ENCODE results near the gene TAF4B. TPM values are rescaled to one million over a fixed set of nuclear protein-coding genes. Genes with fewer than 3 reads are reported as not detected.
"Not testable (repeated sequence)": the region's sequence is repeated elsewhere in the genome, so short reads cannot be mapped to it uniquely, and the experiment has no call there.

The TAF4B gene
- total RNA-seq, 1 donor from 2014 or later, result 3.7 TPM

- Histone ChIP-seq H3K9ac (ENCODE audit: low read depth in 1 of 3, low read length in 3 of 3) (no peak overlapping the region), H3K9me3 (ENCODE audit: control insufficient read depth in 3 of 3, low read length in 3 of 3) (no peaks in the 10 kb centered on the region), H3K36me3 (ENCODE audit: control insufficient read depth in 3 of 3, insufficient read depth in 3 of 3, low read length in 3 of 3) (peaks cover 0 to 2% (median 0%) of the 10 kb centered on the region in 3 donors), H3K4me3 (ENCODE audit: low read length in 3 of 3) (no peak overlapping the region), H3K27ac (ENCODE audit: low read depth, low read length) (no peak overlapping the region), H3K27me3 (ENCODE audit: control insufficient read depth in 3 of 3, insufficient read depth in 3 of 3, low read length in 3 of 3) (no peaks in the 10 kb centered on the region), H3K4me1 (ENCODE audit: control insufficient read depth in 3 of 3, insufficient read depth in 3 of 3, low read length in 3 of 3) (no peaks in the 10 kb centered on the region)
Measured at GRCh38 chr18:26298107-26298506, 71.9 kb downstream of the TAF4B start.

DNA sequence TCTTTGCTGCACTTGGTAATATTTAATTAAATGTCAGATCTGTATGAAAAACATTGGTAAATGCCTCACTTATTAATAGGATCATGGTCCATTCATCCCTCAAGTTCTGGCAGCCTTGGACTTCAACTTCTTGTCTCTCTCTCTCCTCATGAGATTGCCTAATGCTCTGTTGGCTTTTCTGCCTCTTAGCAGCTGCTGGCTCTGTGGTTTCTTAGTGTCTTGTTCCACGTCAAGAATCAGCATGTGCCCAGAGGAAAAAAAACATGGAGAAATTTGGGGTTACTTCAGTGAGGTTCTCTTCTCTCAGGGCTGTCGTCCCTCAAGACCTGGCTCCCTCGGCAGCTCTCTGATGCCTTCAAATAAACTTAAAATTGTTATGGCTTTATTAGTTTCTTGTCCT lies 75.4 kb downstream of the TAF4B start:
- Histone ChIP-seq H3K36me3 (ENCODE audit: control insufficient read depth in 3 of 3, insufficient read depth in 3 of 3, low read length in 3 of 3) (no peaks in the 10 kb centered on the region), H3K27ac (ENCODE audit: low read depth, low read length) (no peak overlapping the region), H3K4me3 (ENCODE audit: low read length in 3 of 3) (no peak overlapping the region), H3K27me3 (ENCODE audit: control insufficient read depth in 3 of 3, insufficient read depth in 3 of 3, low read length in 3 of 3) (no peaks in the 10 kb centered on the region), H3K9me3 (ENCODE audit: control insufficient read depth in 3 of 3, low read length in 3 of 3) (no peaks in the 10 kb centered on the region), H3K9ac (ENCODE audit: low read depth in 1 of 3, low read length in 3 of 3) (no peak overlapping the region), H3K4me1 (ENCODE audit: control insufficient read depth in 3 of 3, insufficient read depth in 3 of 3, low read length in 3 of 3) (no peaks in the 10 kb centered on the region)

DNA sequence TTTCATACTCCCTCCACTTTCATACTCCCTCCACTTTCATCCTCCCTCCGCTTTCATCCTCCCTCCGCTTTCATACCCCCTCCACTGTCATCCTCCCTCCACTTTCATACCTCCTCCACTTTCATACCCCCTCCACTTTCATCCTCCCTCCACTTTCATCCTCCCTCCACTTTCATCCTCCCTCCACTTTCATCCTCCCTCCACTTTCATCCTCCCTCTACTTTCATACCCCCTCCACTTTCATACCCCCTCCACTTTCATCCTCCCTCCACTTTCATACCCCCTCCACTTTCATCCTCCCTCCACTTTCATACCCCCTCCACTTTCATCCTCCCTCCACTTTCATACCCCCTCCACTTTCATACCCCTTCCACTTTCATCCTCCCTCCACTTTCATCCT lies 77.0 kb downstream of the TAF4B start:
- not testable (repeated sequence) for H3K4me1 ChIP-seq (ENCODE audit: control insufficient read depth in 3 of 3, insufficient read depth in 3 of 3, low read length in 3 of 3); H3K27me3 ChIP-seq (ENCODE audit: control insufficient read depth in 3 of 3, insufficient read depth in 3 of 3, low read length in 3 of 3); H3K9me3 ChIP-seq (ENCODE audit: control insufficient read depth in 3 of 3, low read length in 3 of 3); H3K27ac ChIP-seq (ENCODE audit: low read depth, low read length); H3K36me3 ChIP-seq (ENCODE audit: control insufficient read depth in 3 of 3, insufficient read depth in 3 of 3, low read length in 3 of 3); H3K4me3 ChIP-seq (ENCODE audit: low read length in 3 of 3); H3K9ac ChIP-seq (ENCODE audit: low read depth in 1 of 3, low read length in 3 of 3)

DNA sequence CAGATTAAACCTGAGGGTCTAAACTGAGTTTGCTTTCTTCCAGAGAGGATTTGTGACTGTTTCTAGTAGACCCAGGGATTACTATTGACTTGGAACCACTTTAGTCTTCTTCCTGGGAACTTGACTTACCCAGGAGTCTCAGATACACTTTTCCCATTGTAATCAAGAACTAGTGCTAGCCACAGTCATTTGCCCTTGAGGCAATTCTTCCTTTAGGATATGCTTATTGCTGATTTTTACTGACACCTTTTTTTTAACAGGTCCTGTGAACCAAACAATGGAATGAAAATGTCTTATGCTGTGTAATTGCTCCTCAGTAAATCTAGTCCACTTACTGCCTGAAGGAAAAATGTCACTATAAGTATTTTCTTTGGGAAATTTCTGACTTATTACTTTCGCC lies 78.3 kb downstream of the TAF4B start:
- no peak overlapping the region for H3K4me3 ChIP-seq (ENCODE audit: low read length in 3 of 3)
- no peaks in the 10 kb centered on the region for H3K27me3 ChIP-seq (ENCODE audit: control insufficient read depth in 3 of 3, insufficient read depth in 3 of 3, low read length in 3 of 3)
- no peak overlapping the region for H3K9ac ChIP-seq (ENCODE audit: low read depth in 1 of 3, low read length in 3 of 3)
- no peaks in the 10 kb centered on the region for H3K4me1 ChIP-seq (ENCODE audit: control insufficient read depth in 3 of 3, insufficient read depth in 3 of 3, low read length in 3 of 3)
- H3K9me3 ChIP-seq (ENCODE audit: control insufficient read depth in 3 of 3, low read length in 3 of 3), result no peaks in the 10 kb centered on the region
- no peaks in the 10 kb centered on the region for H3K36me3 ChIP-seq (ENCODE audit: control insufficient read depth in 3 of 3, insufficient read depth in 3 of 3, low read length in 3 of 3)
- H3K27ac ChIP-seq (ENCODE audit: low read depth, low read length), result no peak overlapping the region

DNA sequence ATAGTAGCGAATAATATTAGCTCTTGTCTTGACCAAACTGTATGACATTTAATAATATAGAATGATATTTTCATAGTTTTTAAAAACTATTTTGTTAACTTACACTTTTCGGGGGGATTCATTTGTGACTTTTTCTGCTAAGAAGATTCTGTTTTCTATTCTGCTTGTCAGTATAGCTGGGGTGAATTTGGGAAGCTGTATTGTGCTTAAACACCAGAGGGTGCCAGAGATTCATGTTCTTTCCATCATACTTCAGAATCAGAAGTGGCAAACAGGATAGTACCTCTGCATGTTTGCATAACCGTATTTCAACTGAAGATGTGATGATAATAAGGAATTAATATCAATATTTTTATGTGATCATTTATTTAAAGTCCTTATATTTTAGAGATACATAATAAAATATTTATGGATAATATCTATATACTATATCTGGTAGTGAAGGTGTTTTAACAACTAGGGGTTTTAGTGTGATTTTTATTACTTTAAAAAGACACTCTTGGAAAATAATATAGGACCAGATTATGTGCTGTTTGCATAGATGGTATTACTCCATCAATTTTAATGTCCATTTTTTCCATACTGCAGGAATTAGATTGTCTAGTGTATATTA lies 81.0 kb downstream of the TAF4B start:
- Histone ChIP-seq H3K4me3 (ENCODE audit: low read length in 3 of 3) (no peak overlapping the region), H3K27me3 (ENCODE audit: control insufficient read depth in 3 of 3, insufficient read depth in 3 of 3, low read length in 3 of 3) (no peaks in the 10 kb centered on the region), H3K36me3 (ENCODE audit: control insufficient read depth in 3 of 3, insufficient read depth in 3 of 3, low read length in 3 of 3) (no peaks in the 10 kb centered on the region), H3K4me1 (ENCODE audit: control insufficient read depth in 3 of 3, insufficient read depth in 3 of 3, low read length in 3 of 3) (no peaks in the 10 kb centered on the region), H3K9me3 (ENCODE audit: control insufficient read depth in 3 of 3, low read length in 3 of 3) (no peaks in the 10 kb centered on the region), H3K9ac (ENCODE audit: low read depth in 1 of 3, low read length in 3 of 3) (no peak overlapping the region), H3K27ac (ENCODE audit: low read depth, low read length) (no peak overlapping the region)

- no peak overlapping the region for H3K4me3 ChIP-seq (ENCODE audit: low read length in 3 of 3)
Measured at GRCh38 chr18:26309281-26309680, 83.0 kb downstream of the TAF4B start.

DNA sequence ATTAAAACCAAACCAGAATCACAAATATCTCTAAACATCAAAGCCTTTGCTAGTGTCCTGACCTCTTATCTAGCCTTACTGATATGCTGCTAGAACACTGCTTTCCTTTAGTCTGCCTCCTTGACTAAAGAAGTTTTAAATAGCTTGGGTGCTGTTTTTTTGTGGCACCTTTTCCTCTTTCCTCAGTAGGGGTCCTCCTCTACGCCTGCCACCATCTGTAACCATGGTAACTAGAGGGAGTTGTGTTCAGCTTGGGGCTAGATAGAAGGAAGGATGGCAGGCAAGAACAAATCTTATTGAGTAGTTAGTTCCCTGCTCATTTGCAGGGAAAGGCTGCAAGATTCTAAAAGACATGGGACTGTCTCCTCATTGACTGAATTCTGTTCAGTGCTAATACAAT lies 86.0 kb downstream of the TAF4B start:
- Histone ChIP-seq H3K27ac (ENCODE audit: low read depth, low read length) (no peak overlapping the region), H3K27me3 (ENCODE audit: control insufficient read depth in 3 of 3, insufficient read depth in 3 of 3, low read length in 3 of 3) (no peaks in the 10 kb centered on the region), H3K9ac (ENCODE audit: low read depth in 1 of 3, low read length in 3 of 3) (no peak overlapping the region), H3K9me3 (ENCODE audit: control insufficient read depth in 3 of 3, low read length in 3 of 3) (no peaks in the 10 kb centered on the region), H3K4me1 (ENCODE audit: control insufficient read depth in 3 of 3, insufficient read depth in 3 of 3, low read length in 3 of 3) (no peaks in the 10 kb centered on the region), H3K36me3 (ENCODE audit: control insufficient read depth in 3 of 3, insufficient read depth in 3 of 3, low read length in 3 of 3) (no peaks in the 10 kb centered on the region), H3K4me3 (ENCODE audit: low read length in 3 of 3) (no peak overlapping the region)

More at GRCh38 chr18:26309281-26309680, 83.0 kb downstream of the TAF4B start:
- no peaks in the 10 kb centered on the region for H3K4me1 ChIP-seq (ENCODE audit: control insufficient read depth in 3 of 3, insufficient read depth in 3 of 3, low read length in 3 of 3)
- H3K36me3 ChIP-seq (ENCODE audit: control insufficient read depth in 3 of 3, insufficient read depth in 3 of 3, low read length in 3 of 3), result no peaks in the 10 kb centered on the region
- no peaks in the 10 kb centered on the region for H3K27me3 ChIP-seq (ENCODE audit: control insufficient read depth in 3 of 3, insufficient read depth in 3 of 3, low read length in 3 of 3)
- no peaks in the 10 kb centered on the region for H3K9me3 ChIP-seq (ENCODE audit: control insufficient read depth in 3 of 3, low read length in 3 of 3)
- no peak overlapping the region for H3K27ac ChIP-seq (ENCODE audit: low read depth, low read length)
- H3K9ac ChIP-seq (ENCODE audit: low read depth in 1 of 3, low read length in 3 of 3), result no peak overlapping the region

DNA sequence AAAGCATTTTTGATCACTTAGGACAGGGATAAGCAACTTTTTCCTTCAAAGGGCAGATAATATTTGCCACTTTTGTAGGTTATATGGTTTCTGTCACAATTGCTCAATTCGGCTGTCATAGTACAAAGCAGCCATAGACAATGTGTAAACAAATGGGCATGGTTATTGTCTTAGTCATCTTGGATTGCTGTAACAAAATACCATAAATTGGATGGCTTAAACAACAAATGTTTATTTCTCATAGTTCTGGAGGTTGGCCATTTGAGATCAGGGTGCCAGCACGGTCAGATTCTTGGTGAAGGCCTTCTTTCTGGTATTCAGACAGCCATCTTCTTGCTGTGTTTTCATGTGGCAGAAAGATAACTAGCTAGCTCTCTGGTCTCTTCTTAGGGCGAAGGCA lies 91.2 kb downstream of the TAF4B start:
- Histone ChIP-seq H3K4me1 (ENCODE audit: control insufficient read depth in 3 of 3, insufficient read depth in 3 of 3, low read length in 3 of 3) (no peaks in the 10 kb centered on the region), H3K27me3 (ENCODE audit: control insufficient read depth in 3 of 3, insufficient read depth in 3 of 3, low read length in 3 of 3) (no peaks in the 10 kb centered on the region), H3K9ac (ENCODE audit: low read depth in 1 of 3, low read length in 3 of 3) (no peak overlapping the region), H3K4me3 (ENCODE audit: low read length in 3 of 3) (no peak overlapping the region), H3K27ac (ENCODE audit: low read depth, low read length) (no peak overlapping the region), H3K36me3 (ENCODE audit: control insufficient read depth in 3 of 3, insufficient read depth in 3 of 3, low read length in 3 of 3) (peaks cover 0 to 4% (median 0%) of the 10 kb centered on the region in 3 donors), H3K9me3 (ENCODE audit: control insufficient read depth in 3 of 3, low read length in 3 of 3) (no peaks in the 10 kb centered on the region)

GRCh38 chr18:26320686-26321085 lies 94.4 kb downstream of the TAF4B start:
- Histone ChIP-seq H3K36me3 (ENCODE audit: control insufficient read depth in 3 of 3, insufficient read depth in 3 of 3, low read length in 3 of 3) (peaks cover 0 to 4% (median 0%) of the 10 kb centered on the region in 3 donors), H3K4me3 (ENCODE audit: low read length in 3 of 3) (no peak overlapping the region), H3K9me3 (ENCODE audit: control insufficient read depth in 3 of 3, low read length in 3 of 3) (no peaks in the 10 kb centered on the region), H3K27me3 (ENCODE audit: control insufficient read depth in 3 of 3, insufficient read depth in 3 of 3, low read length in 3 of 3) (no peaks in the 10 kb centered on the region), H3K27ac (ENCODE audit: low read depth, low read length) (no peak overlapping the region), H3K4me1 (ENCODE audit: control insufficient read depth in 3 of 3, insufficient read depth in 3 of 3, low read length in 3 of 3) (no peaks in the 10 kb centered on the region), H3K9ac (ENCODE audit: low read depth in 1 of 3, low read length in 3 of 3) (no peak overlapping the region)

GRCh38 chr18:26322890-26323653 lies 96.8 kb downstream of the TAF4B start:
- Histone ChIP-seq H3K36me3 (ENCODE audit: control insufficient read depth in 3 of 3, insufficient read depth in 3 of 3, low read length in 3 of 3) (peaks cover 0 to 4% (median 0%) of the 10 kb centered on the region in 3 donors), H3K4me3 (ENCODE audit: low read length in 3 of 3) (no peak overlapping the region), H3K9me3 (ENCODE audit: control insufficient read depth in 3 of 3, low read length in 3 of 3) (no peaks in the 10 kb centered on the region), H3K27ac (ENCODE audit: low read depth, low read length) (no peak overlapping the region), H3K9ac (ENCODE audit: low read depth in 1 of 3, low read length in 3 of 3) (no peak overlapping the region), H3K27me3 (ENCODE audit: control insufficient read depth in 3 of 3, insufficient read depth in 3 of 3, low read length in 3 of 3) (no peaks in the 10 kb centered on the region), H3K4me1 (ENCODE audit: control insufficient read depth in 3 of 3, insufficient read depth in 3 of 3, low read length in 3 of 3) (no peaks in the 10 kb centered on the region)
